Measurements from ENCODE around the gene FBL.

- no peak for TF ChIP-seq EZH2 (IDR thresholded peaks at IDR 0.05; ENCODE audit: low read length, unreplicated experiment)
- TF ChIP-seq CTCF (conservative IDR thresholded peaks at IDR 0.05; ENCODE audit: low read depth, low read length), result no peak
Measured at GRCh38 chr19:39832341-39833083, 13.7 kb downstream of the FBL start.

Measured in PC-3 (cell line).